Fibroblast of pulmonary artery (primary cell): Measurements from ENCODE around the gene PSMB11.
A peak's percentile ranks its signal among the peaks of the same experiment; 100 is the strongest.

Experiments used
- DNase-seq: peaks from one replicate; pipeline ENCODE4 v3.0.0-alpha.2; 2010; ENCODE audit warnings: low read depth
- H3K4me3 ChIP-seq: replicated peaks from 2 replicates; pipeline ENCODE4 v1.5.1; 2011; ENCODE audit warnings: low read depth, mild to moderate bottlenecking, control low read depth, low read length, moderate library complexity
- TF ChIP-seq, protein P1 (sequence below): IDR thresholded peaks from 2 replicates; pipeline ENCODE4 v1.5.1; 2011; ENCODE audit warnings: mild to moderate bottlenecking, control low read depth, low read length, inconsistent platforms; ENCODE audit errors: missing control alignments

The PSMB11 gene

DNA sequence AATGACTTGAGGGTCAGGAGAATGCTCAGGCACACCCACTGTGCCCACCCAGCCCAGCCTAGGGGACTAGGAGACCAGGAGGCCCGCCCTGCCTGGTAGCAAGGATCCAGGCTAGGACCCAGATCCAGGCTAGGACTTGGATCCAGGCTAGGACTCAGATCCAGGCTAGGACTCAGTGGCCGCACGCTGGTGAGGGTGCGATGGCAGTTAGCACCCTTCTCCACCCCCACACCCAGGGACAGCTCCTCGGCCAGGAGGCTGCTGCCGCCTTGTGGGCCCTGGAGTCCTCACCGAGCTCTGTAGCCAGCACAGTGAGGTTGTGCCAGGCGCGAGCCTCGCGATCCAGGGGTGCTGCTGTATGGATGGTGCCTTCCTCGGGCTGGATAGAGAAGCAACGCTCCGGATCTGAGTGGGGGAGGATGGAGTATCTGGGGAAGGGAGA lies 10.2 kb downstream of the PSMB11 start:
- no peak for DNase-seq
- H3K4me3 ChIP-seq = no peak overlapping the region
- TF ChIP-seq, protein P1, sequence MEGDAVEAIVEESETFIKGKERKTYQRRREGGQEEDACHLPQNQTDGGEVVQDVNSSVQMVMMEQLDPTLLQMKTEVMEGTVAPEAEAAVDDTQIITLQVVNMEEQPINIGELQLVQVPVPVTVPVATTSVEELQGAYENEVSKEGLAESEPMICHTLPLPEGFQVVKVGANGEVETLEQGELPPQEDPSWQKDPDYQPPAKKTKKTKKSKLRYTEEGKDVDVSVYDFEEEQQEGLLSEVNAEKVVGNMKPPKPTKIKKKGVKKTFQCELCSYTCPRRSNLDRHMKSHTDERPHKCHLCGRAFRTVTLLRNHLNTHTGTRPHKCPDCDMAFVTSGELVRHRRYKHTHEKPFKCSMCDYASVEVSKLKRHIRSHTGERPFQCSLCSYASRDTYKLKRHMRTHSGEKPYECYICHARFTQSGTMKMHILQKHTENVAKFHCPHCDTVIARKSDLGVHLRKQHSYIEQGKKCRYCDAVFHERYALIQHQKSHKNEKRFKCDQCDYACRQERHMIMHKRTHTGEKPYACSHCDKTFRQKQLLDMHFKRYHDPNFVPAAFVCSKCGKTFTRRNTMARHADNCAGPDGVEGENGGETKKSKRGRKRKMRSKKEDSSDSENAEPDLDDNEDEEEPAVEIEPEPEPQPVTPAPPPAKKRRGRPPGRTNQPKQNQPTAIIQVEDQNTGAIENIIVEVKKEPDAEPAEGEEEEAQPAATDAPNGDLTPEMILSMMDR = peak; percentile 31

DNA sequence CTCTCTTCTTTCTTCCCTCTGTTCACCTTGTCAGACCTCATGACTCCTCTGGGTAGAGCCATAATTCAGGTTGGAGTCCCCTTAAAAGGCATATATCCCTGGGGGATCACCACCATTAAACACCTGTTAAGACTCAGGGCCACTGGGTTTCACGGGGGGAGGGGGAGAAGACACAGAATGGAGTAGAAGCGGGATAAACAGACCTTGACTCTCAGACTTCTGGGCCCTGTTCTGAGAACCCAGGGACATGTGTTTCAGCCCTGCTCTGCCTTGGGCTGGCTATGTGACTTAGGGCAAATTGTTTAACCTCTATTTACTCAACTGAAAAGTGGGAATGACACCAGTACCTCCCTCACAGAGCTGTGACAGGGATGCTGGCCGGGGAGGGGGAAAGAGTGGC lies 10.7 kb downstream of the PSMB11 start:
- no peak for DNase-seq
- no peak overlapping the region for H3K4me3 ChIP-seq
- TF ChIP-seq, protein P1 = no peak

DNA sequence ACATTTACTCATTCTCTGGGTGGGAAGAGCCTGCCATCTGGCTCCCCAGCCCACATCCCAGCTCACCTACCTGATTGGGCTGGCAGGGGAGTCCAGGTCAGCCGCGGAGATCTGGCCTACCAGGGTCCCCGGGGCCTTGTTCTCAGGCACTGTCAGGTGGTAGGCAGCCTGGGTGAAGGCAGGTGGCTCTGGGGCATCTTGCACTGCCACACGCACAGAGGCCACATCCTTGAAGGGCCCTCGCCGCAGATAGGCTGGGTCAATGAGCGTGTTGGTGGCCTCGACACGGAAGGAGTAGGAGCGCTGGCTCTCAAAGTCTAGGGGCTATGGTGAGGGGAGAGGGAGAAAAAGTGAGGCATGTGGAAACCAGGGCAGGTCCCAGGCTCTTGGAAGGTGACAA lies 11.4 kb downstream of the PSMB11 start:
- TF ChIP-seq, protein P1 = no peak

DNA sequence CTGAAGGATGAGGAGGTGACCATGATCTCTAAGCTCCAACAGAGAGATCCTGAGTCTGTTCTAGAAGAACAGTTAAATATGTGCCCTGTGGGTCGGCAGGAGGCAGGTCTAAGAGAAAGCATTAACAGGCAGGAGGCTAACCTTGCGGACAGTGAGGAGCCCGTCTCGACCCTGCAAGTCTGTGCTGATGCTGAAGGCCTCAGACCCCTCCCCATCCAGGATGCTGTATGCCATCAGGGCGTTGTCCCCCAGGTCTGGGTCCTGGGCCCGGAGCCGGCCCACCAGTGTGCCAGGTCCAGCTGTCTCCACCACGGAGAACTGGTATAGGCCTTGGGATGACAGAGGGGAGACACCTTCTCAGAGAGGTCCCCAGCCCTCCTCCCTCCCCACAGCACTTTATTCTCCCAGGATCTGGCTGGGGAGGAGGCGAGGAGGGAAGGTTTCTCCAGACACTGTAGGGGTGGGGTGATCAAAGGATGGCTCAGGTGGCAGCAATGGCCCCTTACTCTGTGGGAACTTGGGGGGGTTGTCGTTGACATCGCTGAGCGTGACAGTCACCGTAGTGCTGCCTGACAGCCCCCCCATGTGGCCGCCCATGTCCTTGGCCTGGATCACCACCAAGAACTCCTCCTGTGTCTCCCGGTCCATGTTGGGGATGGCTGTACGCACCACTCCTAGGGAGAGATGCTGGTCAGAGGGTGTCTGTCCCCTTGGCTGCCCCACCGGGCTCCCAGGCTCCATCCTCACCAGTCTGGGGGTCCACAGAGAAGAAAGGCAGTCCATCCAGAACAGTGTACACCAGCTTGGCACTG lies 12.2 kb downstream of the PSMB11 start:
- TF ChIP-seq, protein P1 = peak; percentile 29
- H3K4me3 ChIP-seq = no peak overlapping the region
- no peak for DNase-seq

More for the DNA sequence above, 11.4 kb downstream of the PSMB11 start:
- H3K4me3 ChIP-seq = no peak overlapping the region
- no peak for DNase-seq

DNA sequence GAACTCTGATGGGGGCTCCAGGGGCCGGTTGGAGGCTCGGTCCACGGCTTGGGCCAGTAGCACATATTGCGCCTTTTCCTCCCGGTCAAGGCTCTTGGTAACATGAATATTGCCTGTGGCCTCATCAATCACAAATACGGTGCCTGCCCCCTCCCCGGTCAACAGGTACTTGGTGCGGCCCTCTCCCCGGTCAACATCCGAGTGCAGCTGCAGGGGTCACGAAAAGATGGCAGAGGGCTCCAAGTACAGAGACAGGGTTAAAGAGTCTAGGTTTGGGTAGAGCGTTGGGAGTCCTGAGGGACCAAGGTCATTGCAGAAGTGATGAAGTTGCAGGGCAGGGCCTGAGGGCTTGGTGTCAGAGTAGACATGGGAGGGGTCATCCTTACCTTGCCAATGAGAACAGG lies 13.1 kb downstream of the PSMB11 start:
- H3K4me3 ChIP-seq = no peak overlapping the region
- TF ChIP-seq, protein P1 = no peak
- DNase-seq = no peak

DNA sequence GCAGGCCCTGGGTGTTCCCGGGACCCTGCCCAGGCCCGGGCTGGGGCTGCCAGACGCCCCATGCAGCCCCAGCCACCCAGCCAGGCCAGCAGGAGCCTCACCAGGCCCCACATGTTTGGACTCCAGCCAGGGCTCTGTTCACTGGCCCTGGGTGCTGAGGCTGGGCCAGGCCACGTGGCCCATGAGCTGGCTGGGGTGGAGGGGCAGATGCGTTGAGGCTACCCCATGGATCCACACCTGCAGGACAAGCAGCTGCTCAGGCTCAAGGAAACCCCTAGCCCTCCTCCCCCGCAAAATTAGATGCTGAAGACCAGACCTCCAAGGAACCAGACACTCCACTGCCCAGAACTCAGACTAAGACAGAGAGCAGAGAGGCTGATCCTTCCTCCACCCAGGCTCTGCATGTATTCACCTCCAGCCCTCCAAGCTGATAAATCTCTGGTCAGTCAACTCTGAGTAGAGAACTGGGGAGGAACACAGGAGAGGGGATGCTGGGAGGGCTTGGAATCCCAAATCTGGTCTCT lies 13.7 kb downstream of the PSMB11 start:
- DNase-seq = no peak
- TF ChIP-seq, protein P1 = no peak
- H3K4me3 ChIP-seq = no peak overlapping the region
